Fibroblast of upper back skin (primary cell): ENCODE measurements around the gene DNAH6.
"Not testable (repeated sequence)": the region's sequence is repeated elsewhere in the genome, so short reads cannot be mapped to it uniquely, and the experiment has no call there.

Source experiments
- DNase-seq: peaks from one replicate; pipeline ENCODE4 v3.0.0-alpha.2; 2013

The DNAH6 gene

DNA sequence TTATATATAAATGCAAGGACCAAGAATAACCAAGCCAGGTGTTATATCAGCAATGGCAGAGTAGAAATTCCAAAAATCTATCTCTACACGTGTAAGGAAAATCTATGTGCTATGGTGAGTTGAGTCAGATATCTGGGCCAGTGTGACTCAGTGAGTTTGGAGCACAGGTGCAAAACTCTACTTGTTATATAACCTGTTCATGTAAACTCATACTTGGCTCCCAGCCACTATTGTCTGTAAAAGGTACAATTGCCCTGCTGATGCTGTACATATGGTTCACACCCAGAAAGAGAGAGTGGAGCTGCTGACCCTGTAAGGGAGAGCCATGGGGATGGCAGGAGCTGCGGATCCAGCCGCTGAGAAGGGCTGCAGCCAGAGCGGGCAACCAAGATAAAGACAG is 252.5 kb downstream of the DNAH6 start:
- DNase-seq: no peak

DNA sequence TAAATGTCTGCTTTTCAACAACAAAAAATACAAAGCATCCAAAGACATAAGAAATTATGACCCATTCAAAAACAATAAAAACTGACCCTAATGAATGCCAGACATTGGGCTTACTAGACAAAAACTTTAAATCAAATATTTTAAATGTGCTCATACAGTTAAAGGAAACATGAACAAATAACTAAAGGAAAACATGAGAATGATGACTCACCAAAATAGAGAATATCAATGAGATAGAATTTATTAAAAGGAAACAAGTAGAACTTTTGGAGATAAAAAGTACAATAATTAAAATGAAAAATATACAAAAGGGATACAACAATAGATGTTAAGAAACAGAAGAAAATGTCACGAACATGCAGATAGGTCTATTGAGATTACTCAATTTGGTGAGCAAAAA is 254.0 kb downstream of the DNAH6 start:
- no peak for DNase-seq

DNA sequence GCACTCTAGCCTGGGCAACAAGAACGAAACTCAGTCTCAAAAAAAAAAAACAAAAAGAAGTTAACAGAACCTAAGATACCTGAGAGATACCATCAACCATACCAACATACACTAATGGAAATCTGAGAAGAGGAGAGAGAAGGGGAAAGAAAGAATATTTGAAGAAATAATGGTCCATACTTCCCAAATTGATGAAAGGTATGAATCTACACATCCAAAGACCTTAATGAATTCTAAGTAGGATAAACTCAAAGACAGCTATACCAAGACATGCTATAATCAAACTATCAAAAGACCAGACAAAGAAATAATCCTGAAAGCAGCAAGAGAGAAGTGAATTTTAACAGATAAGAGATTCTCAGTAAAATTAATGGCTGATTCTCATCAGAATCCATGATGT is 255.0 kb downstream of the DNAH6 start:
- no peak for DNase-seq

DNA sequence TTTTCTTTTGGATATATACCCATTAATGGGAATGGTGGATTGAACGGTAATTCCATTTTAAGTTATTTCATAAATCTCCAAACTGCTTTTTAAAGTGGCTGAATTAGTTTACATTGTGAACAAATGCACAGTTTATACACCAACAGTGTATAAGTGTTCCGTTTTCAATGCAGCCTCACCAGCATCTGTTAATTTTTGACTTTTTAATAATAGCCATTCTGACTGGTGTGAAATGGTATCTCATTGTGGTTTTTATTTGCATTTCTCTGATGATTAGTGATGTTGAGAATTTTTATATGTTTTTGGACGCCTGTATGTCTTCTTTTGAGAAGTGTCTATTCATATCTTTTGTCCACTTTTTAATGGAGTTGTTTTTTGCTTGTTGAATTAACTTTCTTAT is 257.3 kb downstream of the DNAH6 start:
- DNase-seq: not testable (repeated sequence)

DNA sequence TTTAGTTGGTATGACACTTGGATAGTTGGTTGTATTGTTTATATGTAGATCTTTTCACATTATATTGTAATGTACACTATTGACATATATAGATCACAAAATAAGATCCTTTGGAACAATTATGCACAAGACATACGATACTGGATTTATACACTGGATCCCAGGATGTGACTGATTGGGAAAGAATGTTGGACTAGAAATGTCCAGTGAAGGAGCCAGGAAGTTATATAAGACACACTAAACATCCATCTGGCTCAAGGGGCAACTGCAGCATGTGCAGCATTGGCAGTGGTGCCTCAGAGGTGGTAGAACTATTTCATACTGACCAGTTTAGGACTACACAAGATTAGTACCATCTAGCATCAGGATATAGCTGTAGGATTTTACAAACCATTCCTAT is 259.7 kb downstream of the DNAH6 start:
- DNase-seq: no peak

DNA sequence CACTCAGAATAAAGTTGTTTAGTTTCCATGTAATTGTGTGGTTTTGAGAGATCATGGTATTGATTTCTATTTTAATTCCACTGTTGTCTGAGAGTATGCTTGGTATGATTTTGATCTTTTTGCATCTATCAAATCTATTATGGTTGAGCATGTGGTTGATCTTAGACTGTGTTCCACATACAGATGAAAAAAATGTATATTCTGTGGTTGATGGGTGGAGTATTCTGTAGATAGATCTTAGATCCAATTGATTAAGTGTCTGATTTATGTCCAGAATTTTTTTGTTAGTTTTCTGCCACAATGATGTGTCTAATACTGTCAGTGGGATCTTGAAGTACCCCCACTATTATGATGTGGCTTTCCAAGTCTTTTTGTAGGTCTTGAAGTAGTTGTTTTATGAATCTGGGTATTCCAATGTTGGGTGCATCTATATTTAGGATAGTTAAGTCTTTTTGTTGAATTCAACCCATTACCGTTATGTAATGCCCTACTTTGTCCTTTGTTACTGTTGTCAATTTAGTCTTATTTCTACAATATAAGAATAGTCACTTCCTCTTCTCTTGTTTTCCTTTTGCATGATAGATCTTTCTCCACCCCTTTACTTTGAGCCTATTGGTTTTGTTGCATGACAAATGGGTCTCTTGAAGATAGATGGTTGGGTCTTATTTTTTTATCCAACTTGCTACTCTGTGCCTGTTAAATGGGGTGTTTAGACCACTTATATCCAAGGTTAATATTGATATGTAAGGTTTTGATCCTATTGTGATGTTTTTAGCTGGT is 262.8 kb downstream of the DNAH6 start:
- no peak for DNase-seq

DNA sequence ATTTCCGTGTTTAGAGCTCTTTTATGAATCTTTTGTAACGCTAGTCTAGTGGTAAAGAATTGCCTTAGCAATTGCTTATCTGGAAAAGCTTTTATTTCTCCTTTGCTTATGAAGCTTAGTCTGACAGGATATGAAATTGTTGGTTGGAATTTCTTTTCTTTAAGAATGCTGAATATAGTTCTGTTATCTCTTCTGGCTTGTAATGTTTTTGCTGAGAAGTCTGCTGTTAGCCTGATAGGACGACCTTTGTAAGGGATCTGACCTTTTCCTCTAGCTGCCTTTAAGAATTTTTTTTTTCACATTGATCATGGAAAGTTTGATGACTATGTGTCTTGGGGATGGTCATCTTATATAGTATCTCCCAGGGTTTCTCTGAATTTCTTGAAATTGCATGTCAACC is 263.5 kb downstream of the DNAH6 start:
- no peak for DNase-seq

DNA sequence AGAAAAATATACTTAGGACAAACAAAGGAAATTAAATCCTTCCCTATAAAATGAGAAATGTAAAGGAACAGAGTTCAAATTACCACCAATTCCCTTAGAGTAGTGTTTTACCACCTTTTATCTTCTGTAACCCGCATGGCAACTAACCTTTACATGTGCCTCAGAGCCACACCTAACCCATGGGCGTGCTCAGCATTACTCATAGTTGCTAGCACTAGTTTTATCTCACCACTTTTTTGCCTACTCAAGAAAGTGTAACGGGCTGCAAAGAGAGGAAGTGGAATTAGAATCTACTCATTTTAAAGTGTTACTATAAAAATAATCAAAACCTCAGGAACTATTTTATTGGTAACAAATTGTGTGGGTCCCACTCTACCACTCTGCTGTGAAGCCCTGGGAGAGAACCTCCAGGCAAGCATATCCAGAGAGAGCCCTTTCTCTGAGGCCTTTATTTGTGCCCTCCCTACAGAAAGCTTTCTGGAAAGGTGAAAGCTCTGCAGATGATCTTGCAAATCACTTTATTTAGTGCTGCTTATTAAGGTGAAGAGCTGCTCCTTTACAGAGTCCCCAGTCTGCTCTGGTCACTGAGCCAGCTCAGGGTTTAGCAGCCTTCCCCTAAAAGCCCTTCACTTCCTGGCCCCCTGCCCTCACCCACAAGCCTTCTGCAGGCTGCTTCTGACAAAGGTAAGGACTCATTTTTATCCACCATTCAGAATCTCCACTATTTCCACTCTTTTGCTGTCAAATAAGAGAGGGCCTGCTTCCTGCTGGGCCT is 265.8 kb downstream of the DNAH6 start:
- DNase-seq: no peak

DNA sequence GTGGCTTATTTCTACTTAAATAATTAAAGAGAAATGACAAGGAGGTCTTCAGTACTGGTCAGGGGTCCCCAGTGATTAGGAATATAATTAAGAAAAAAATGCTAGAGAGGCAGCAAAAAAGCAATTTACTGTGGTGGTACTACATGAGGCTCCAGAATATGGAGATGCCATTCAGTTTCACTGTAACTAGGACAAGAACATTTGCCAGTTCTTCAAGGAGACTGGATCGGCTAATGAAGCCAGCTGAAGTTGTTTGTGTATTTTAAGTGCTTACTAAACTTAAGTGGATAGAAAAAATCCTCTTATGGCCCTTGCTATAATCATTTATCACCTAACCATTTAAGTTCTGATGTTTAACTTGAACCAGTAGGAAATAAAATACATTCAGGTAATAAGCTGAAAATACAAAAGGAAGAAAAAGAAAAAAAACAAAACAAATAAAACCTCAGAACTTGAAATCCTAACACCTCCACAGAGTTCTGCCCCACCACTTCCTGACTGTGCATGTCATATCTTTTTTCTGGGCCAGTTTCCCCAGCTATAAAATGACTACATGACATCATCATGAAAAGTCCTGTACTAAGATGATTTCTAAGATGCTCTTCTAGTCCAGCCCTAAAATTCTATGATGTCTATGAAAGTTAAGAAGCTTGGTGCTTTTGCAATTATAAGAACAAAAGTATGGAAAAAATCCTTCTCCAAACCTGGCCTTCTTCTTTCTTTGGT is 266.6 kb downstream of the DNAH6 start:
- no peak for DNase-seq

DNA sequence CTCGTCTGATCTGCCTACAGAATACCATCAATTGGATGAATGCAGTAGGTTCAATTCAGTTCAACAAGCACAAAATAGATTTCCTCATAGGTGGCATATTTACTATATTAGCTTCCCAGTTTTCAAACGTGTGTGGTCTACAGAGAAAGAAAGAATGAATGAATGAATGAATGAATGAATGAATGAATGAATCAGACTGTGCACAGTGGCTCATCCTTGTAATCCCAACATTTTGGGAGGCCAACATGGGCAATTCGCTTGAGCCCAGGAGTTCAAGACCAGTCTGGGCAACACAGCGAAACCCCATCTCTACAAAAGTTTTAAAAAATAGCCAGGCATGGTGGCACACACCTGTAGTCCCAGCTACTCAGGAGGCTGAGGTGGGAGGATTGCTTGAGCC is 269.7 kb downstream of the DNAH6 start:
- no peak for DNase-seq

DNA sequence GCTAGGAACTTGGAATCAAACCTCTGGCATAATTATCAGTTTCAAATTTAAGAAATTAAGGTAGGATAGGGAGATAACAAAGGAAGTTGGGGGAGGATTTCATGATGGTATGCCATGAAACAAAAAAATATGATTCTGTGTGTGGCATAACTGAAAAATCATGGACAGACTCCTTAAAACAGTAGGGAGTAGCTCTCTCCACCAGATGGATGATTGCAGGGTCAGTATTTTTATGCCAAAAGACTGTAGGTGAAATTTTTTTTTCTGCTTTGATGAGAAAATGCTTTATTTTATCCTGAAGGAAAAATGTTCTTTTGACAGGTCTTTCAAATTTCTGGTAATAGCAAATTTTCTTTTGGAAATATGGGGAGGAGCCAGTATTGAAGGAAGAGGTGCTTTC is 270.3 kb downstream of the DNAH6 start:
- no peak for DNase-seq

DNA sequence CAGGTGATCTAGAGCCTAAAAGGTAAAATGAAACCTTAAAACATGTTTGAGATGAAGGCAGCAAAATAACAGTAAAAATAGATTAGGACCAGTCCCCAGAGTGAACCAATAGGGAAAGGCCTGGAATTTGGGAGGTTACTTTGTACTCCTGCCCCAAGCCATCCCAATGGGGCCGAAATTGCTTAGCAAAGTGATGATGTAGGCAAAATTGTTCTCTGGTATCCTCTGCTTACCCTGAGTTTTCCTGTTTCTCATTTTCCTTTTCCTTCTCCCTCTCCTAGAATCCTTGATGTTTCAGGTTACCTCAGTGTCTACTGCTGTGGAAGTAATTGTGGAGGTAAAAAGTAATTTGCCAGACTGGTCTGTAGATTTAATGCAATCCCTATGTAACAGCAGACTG is 271.7 kb downstream of the DNAH6 start:
- DNase-seq: no peak

DNA sequence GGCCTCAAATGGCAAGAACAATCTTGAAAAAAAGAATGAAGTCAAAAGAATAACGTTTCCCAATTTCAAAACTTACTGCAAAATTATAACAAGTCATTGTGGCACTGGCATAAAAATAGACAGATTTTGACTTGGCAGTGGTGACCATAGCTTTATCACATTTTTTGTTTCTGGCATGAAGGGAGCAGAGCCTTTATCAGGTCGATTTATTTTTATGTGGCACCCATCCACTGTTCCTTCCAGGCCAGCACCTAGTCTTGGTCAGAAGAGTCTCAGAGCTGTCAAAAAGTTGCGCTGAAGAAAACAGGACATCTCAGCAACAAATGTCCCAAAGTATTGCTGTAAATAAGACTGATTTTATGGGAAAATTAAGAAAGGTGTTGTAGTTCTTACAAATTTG is 272.2 kb downstream of the DNAH6 start:
- no peak for DNase-seq

DNA sequence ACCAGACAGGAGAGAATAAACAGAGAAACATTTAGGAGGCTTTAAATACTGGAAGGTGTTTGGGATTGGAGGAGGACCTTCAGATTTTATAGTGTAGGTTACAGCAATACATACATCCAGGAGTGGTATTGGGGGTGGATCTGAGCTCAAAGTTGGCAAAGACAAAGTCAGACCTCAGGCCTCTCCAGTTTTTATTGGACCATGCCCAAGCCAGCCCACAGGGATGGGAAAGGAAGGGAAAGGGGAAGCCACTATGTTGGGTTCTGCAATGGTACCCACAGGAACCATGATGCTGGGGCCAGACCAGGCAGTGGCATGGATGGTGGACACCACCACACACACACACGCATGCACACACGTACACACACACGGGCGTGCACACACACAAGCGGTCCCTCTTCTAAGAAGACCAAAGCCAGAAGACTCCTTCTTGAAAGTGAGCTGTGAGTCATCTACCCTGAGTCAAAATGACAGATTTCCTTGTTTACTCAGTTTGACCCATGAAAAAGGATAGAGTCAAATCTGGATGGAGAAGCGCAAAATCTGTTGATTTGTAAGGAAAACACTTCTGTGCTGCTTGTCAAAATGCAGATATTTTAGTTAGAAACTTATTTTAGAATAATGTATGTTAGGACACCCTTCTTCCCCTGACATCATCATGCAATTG is 276.7 kb downstream of the DNAH6 start:
- no peak for DNase-seq

DNA sequence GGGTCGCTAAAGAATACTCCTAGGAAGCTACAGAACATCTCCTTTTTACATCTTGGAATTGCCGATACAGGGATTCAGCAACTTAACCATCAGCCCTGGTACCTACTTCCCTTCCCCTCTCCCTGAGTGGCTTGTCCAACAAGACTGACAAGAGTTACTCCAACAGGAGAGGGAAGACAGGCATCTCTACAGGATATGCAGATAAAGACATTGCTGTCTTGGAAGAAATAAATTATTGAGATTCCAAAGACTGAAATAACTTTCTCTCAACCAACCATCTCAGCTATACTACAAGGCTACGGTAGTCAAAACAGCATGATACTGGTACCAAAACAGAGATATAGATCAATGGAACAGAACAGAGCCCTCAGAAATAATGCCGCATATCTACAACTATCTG is 277.3 kb downstream of the DNAH6 start:
- DNase-seq: no peak

DNA sequence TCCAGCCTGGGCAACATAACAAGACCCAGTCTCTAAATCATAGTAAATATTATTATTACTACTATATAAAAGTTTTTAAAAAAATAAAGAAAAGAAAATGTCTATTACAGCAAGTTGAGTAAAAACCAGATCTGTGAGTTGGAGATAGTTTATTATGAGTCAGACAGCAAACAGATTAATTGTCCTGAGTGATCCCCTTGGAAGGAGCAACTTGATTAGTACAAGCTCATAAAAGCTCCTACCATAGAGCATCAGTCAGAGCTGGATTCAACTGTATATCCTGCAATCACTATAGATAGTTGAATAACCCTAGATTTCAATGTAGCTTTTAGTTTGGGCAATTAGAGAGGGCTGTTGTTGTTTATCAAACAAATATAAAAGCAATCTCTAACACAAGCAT is 280.5 kb downstream of the DNAH6 start:
- DNase-seq: no peak

DNA sequence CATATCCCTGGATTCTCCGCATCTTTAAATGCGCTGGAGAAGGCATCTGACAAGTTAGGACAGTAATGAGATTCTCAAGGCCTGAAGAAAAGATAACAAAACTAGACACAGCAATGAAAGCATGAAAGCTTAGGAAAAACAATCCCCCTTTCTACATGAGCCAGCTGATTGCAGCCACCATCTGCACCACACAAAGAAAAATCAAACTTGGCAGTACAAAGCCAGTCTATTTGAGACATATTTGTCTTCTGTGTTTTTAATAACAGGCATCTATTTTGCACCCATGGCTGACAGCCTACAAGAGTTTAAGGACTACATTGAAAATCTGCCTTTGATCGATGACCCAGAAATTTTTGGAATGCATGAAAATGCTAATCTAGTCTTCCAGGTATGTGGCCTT is 281.0 kb downstream of the DNAH6 start:
- DNase-seq: no peak

DNA sequence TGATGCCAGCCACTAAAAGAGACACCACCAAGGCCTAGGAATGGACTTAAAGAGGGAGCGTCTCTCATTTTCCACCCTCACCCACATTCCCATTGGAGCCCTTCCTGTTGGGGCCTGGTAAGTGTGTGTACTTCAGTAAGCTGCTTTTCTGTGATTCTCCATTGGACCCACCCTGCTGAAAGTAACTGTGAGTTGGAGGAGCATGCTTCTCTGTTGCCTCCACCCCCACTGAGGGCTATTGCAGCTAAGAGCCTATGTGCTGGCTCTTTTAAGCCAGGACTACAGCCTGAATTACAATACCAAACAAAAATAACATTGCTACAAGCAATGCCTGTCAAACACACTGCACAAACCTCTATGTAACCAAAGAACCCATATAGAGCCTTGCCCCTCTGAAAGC is 283.5 kb downstream of the DNAH6 start:
- DNase-seq: no peak

DNA sequence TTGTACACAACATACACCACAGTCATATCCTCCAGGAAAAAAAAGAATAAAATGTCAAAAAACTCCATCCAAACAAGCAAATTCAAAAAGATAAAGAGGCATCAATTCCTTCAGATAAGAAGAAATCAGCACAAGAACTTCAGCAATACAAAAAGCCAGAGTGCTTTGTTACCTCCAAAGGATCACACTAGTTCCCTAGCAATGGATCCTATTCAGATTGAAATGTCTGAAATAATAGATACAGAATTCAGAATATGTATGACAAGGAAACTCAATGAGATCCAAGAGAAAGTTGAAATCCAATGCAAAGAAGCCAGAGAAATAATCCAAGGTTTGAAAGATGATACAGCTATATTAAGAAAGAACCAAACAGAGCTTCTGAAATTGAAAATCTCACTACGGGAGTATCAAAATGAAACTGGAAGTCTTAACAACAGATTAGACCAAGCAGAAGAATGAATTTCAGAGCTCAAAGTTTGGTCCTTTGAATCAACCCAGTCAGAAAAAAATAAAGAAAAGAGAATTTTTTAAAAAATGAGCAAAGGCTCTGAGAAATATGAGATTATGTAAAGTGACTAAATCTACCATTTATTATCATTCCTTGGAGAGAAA is 284.0 kb downstream of the DNAH6 start:
- DNase-seq: no peak

DNA sequence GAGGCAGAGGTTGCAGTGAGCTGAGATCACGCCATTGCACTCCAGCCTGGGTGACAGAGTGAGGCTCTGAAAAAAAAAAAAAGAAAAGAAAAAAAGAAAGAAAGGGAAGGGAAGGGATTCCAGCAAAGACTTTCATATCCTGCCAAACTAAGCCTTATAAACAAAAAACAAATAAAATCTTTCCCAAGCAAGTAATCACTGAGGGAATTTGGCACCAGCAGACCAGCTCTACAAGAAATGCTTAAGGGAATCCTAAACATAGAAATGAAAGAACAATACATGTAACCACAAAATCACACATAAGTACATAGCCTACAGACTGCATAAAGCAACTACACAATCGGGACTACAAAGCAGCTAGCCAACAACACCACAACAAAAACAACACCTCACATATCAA is 285.5 kb downstream of the DNAH6 start:
- DNase-seq: no peak

DNA sequence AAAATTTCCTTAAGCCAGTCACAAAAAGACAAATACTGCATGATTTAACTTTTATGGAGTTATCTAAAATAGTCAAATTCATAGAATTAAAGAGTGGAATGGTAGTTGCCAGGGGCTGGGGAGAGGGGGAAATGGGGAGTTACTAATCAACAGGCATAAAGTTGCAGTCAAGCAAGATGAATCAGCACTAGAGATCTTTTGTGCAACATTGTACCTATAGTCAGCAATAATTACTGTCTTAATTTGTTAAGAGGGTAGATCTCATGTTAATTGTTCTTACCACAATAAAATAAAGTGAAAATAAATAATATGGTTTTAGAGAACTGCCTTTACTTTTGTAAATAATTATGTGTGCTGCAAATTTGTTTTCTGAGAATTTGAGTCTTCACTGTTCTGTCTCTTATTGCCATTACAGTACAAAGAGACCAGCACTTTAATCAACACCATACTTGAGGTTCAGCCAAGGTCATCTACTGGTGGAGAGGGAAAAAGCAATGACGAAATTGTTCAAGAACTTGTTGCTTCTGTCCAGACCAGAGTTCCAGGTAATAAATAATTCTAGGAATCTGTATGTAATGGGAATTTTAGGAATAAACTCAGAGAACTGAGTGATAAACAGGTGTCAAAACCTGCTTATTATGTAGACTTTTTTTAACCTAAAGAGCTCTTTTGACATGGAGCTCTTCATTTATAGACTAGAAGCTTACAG is 289.1 kb downstream of the DNAH6 start:
- peak; percentile 61 for DNase-seq

DNA sequence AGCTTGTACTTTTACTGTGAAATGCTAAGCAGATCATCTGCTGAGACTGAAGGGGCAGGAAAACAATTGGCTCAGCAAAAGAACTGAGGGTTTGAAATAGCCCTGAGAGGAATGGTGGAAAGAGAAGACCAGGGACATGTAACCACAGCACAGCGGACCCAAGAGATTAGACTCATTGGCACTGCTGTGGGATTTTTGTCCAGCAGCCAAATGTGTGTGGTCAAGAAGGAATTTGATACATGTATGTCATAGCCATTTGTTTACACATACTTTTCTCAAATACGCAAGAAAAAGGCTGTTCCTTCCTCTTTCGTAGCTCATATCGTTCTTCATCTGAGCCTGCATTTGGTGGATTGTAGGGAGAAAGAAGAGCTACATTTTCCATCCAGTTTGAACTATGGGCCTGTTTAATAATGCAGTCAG is 290.8 kb downstream of the DNAH6 start:
- peak; percentile 98 for DNase-seq
